ENCODE data around the gene RTN4RL2.

Gene RTN4RL2

GRCh38 chr11:57499413-57499982 is 39.2 kb downstream of the RTN4RL2 start:
- TF ChIP-seq, protein P1, sequence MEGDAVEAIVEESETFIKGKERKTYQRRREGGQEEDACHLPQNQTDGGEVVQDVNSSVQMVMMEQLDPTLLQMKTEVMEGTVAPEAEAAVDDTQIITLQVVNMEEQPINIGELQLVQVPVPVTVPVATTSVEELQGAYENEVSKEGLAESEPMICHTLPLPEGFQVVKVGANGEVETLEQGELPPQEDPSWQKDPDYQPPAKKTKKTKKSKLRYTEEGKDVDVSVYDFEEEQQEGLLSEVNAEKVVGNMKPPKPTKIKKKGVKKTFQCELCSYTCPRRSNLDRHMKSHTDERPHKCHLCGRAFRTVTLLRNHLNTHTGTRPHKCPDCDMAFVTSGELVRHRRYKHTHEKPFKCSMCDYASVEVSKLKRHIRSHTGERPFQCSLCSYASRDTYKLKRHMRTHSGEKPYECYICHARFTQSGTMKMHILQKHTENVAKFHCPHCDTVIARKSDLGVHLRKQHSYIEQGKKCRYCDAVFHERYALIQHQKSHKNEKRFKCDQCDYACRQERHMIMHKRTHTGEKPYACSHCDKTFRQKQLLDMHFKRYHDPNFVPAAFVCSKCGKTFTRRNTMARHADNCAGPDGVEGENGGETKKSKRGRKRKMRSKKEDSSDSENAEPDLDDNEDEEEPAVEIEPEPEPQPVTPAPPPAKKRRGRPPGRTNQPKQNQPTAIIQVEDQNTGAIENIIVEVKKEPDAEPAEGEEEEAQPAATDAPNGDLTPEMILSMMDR (conservative IDR thresholded peaks at IDR 0.05; ENCODE audit: low read depth, low read length): no peak
- Histone ChIP-seq H4K20me1 (ENCODE audit: insufficient read depth) (no peaks in the 10 kb centered on the region), H3K36me3 (ENCODE audit: insufficient read depth) (no peaks in the 10 kb centered on the region), H3K9ac (no peak overlapping the region), H3K4me3 (IDR thresholded peaks at IDR 0.05; ENCODE audit: insufficient read depth, low read depth, low read length) (no peak overlapping the region), H2AFZ (ENCODE audit: low read depth) (no peak overlapping the region), H3K27ac (no peak overlapping the region), H3K27me3 (ENCODE audit: insufficient read depth, low read depth) (no peaks in the 10 kb centered on the region), H3K4me2 (no peak overlapping the region), H3K79me2 (ENCODE audit: insufficient read depth, low read depth) (no peaks in the 10 kb centered on the region), H3K4me1 (ENCODE audit: low read depth, poor library complexity, severe bottlenecking) (no peaks in the 10 kb centered on the region)

GRCh38 chr11:57499983-57500461 is 39.7 kb downstream of the RTN4RL2 start:
- H3K27ac ChIP-seq: no peak overlapping the region
- TF ChIP-seq, protein P1 (conservative IDR thresholded peaks at IDR 0.05; ENCODE audit: low read depth, low read length): no peak
- no peaks in the 10 kb centered on the region for H3K27me3 ChIP-seq (ENCODE audit: insufficient read depth, low read depth)
- H3K4me2 ChIP-seq: no peak overlapping the region
- no peaks in the 10 kb centered on the region for H3K36me3 ChIP-seq (ENCODE audit: insufficient read depth)
- H4K20me1 ChIP-seq (ENCODE audit: insufficient read depth): no peaks in the 10 kb centered on the region
- H3K79me2 ChIP-seq (ENCODE audit: insufficient read depth, low read depth): no peaks in the 10 kb centered on the region
- H3K4me3 ChIP-seq (IDR thresholded peaks at IDR 0.05; ENCODE audit: insufficient read depth, low read depth, low read length): no peak overlapping the region
- H3K4me1 ChIP-seq (ENCODE audit: low read depth, poor library complexity, severe bottlenecking): no peaks in the 10 kb centered on the region
- no peak overlapping the region for H2AFZ ChIP-seq (ENCODE audit: low read depth)
- H3K9ac ChIP-seq: no peak overlapping the region

DNA sequence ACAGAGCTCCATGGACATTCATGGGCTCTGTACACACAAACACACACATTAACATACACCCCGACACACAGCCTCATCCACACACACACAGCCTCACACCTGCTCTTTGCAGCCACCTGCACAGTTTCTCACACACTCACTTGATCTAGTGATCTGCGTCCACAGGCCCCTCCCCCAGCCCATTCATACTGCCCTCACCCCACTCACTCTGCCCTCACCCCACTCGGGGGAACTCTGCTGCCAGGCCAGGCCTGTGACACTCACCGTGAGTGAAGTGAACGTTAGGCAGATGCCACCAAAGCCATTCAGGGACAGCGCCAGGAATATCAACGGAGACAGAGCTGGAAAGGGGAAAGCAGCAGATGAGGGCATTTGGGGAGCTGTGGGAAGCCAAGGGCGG is 40.2 kb downstream of the RTN4RL2 start:
- H3K4me3 ChIP-seq (IDR thresholded peaks at IDR 0.05; ENCODE audit: insufficient read depth, low read depth, low read length): no peak overlapping the region
- H3K36me3 ChIP-seq (ENCODE audit: insufficient read depth): no peaks in the 10 kb centered on the region
- no peaks in the 10 kb centered on the region for H4K20me1 ChIP-seq (ENCODE audit: insufficient read depth)
- no peaks in the 10 kb centered on the region for H3K4me1 ChIP-seq (ENCODE audit: low read depth, poor library complexity, severe bottlenecking)
- no peaks in the 10 kb centered on the region for H3K79me2 ChIP-seq (ENCODE audit: insufficient read depth, low read depth)
- H3K9ac ChIP-seq: no peak overlapping the region
- no peaks in the 10 kb centered on the region for H3K27me3 ChIP-seq (ENCODE audit: insufficient read depth, low read depth)
- TF ChIP-seq, protein P1 (conservative IDR thresholded peaks at IDR 0.05; ENCODE audit: low read depth, low read length): no peak
- no peak overlapping the region for H2AFZ ChIP-seq (ENCODE audit: low read depth)
- no peak overlapping the region for H3K27ac ChIP-seq
- H3K4me2 ChIP-seq: no peak overlapping the region

- Histone ChIP-seq H3K27me3 (ENCODE audit: insufficient read depth, low read depth) (no peaks in the 10 kb centered on the region), H3K27ac (no peak overlapping the region), H3K9ac (no peak overlapping the region), H3K4me3 (IDR thresholded peaks at IDR 0.05; ENCODE audit: insufficient read depth, low read depth, low read length) (no peak overlapping the region), H4K20me1 (ENCODE audit: insufficient read depth) (no peaks in the 10 kb centered on the region), H3K4me1 (ENCODE audit: low read depth, poor library complexity, severe bottlenecking) (no peaks in the 10 kb centered on the region), H3K4me2 (no peak overlapping the region), H3K36me3 (ENCODE audit: insufficient read depth) (no peaks in the 10 kb centered on the region), H3K79me2 (ENCODE audit: insufficient read depth, low read depth) (no peaks in the 10 kb centered on the region), H2AFZ (ENCODE audit: low read depth) (no peak overlapping the region)
- TF ChIP-seq, protein P1 (conservative IDR thresholded peaks at IDR 0.05; ENCODE audit: low read depth, low read length): no peak
Observed at GRCh38 chr11:57500926-57501325, 40.6 kb downstream of the RTN4RL2 start.

Data from KMS-11 (cell line).